Smooth muscle cell (in vitro differentiated cells): ENCODE data around the gene DNASE2B. TPM values are rescaled to one million over a fixed set of nuclear protein-coding genes. Genes with fewer than 3 reads are reported as not detected.

Source experiments
- DNase-seq: peaks from one replicate; lab custom pipeline; 2025; ENCODE audit not compliant: unreplicated experiment; lab: John Stamatoyannopoulos, UW
- H2AFZ ChIP-seq: fragments of 200-600 bp; sonication (generic); 2 replicates; pipeline ENCODE4 v1.6.0; 2016; ENCODE audit warnings: antibody characterized with exemption, low read depth, mild to moderate bottlenecking
- H3F3A ChIP-seq: fragments of 200-600 bp; sonication (generic); 2 replicates; pipeline ENCODE4 v1.6.0; 2017; ENCODE audit warnings: antibody characterized with exemption, low read depth
- H3K27ac ChIP-seq: fragments of 200-600 bp; sonication (generic); 2 replicates; pipeline ENCODE4 v1.5.1; 2016; ENCODE audit warnings: low read depth, mild to moderate bottlenecking
- H3K27me3 ChIP-seq: fragments of 200-600 bp; sonication (generic); 2 replicates; pipeline ENCODE4 v1.6.1; 2016; ENCODE audit warnings: low read depth, mild to moderate bottlenecking
- H3K36me3 ChIP-seq: fragments of 200-600 bp; sonication (generic); 2 replicates; pipeline ENCODE4 v1.5.1; 2016; ENCODE audit warnings: low read depth
- H3K4me1 ChIP-seq: fragments of 200-600 bp; sonication (generic); 2 replicates; pipeline ENCODE4 v1.5.1; 2016; ENCODE audit warnings: low read depth
- H3K4me2 ChIP-seq: fragments of 200-600 bp; sonication (generic); 2 replicates; pipeline ENCODE4 v1.6.0; 2016; ENCODE audit warnings: mild to moderate bottlenecking
- H3K4me3 ChIP-seq: fragments of 200-600 bp; sonication (generic); 2 replicates; pipeline ENCODE4 v1.5.1; 2016; ENCODE audit warnings: mild to moderate bottlenecking
- H3K79me2 ChIP-seq: fragments of 200-600 bp; sonication (generic); 2 replicates; pipeline ENCODE4 v1.6.0; 2016; ENCODE audit warnings: low read depth, mild to moderate bottlenecking
- H3K9ac ChIP-seq: fragments of 200-600 bp; sonication (generic); 2 replicates; pipeline ENCODE4 v1.6.0; 2016; ENCODE audit warnings: low read depth
- H3K9me3 ChIP-seq: fragments of 200-600 bp; sonication (generic); replicated peaks from 2 replicates; pipeline ENCODE4 v1.5.1; 2016; ENCODE audit warnings: low read depth
- H4K20me1 ChIP-seq: fragments of 200-600 bp; sonication (generic); 2 replicates; pipeline ENCODE4 v1.6.0; 2016; ENCODE audit warnings: low read depth
- CTCF ChIP-seq: fragments of 200-600 bp; sonication (generic); IDR thresholded peaks from 2 replicates; pipeline ENCODE4 v1.5.1; 2017; ENCODE audit warnings: borderline replicate concordance, mild to moderate bottlenecking, antibody characterized with exemption; ENCODE audit not compliant: insufficient read depth, poor library complexity, severe bottlenecking
- WGBS: methylation state at CpG from one replicate; pipeline ENCODE4 v1.1.7; 2016; ENCODE audit warnings: low lambda C conversion rate; 5-methylcytosine and 5-hydroxymethylcytosine counted together
- polyA plus RNA-seq: library from polyadenylated mRNA; unstranded; fragments of >200 nt; fragmentation: Nextera tagmentation; extraction: Ambion mirVana; gene quantifications from 2 replicates; pipeline ENCODE4 v1.2.1, GENCODE V29; 2016
- total RNA-seq: library from RNA; depleted of rRNA; stranded (reverse); fragments of >200 nt; gene quantifications from 2 replicates; pipeline ENCODE4 v1.2.3, GENCODE V29; 2014

The DNASE2B gene
- total and polyA plus RNA-seq, 2 experiments from 2014 or later: not detected

GRCh38 chr1:84363019-84363418 lies 35.3 kb upstream of the DNASE2B start:
- no peaks in the 10 kb centered on the region for H3K9me3 ChIP-seq
- no peak for DNase-seq
- no peaks in the 10 kb centered on the region for H4K20me1 ChIP-seq
- WGBS: 86% methylated on average over 5 of the region's 5 CpGs
- no peaks in the 10 kb centered on the region for H3K79me2 ChIP-seq
- peaks cover 3% of the 10 kb centered on the region for H3K4me1 ChIP-seq
- no peaks in the 10 kb centered on the region for H3K36me3 ChIP-seq
- H3K4me2 ChIP-seq: no peak overlapping the region
- H3F3A ChIP-seq: no peaks in the 10 kb centered on the region
- no peak overlapping the region for H3K4me3 ChIP-seq
- H2AFZ ChIP-seq: peak overlapping the region; percentile 3
- H3K27ac ChIP-seq: no peak overlapping the region
- no peaks in the 10 kb centered on the region for H3K27me3 ChIP-seq
- no peak for TF ChIP-seq CTCF
- H3K9ac ChIP-seq: no peak overlapping the region

GRCh38 chr1:84363622-84364021 lies 34.7 kb upstream of the DNASE2B start:
- Histone ChIP-seq H3F3A (no peaks in the 10 kb centered on the region), H3K9me3 (no peaks in the 10 kb centered on the region), H3K27ac (no peak overlapping the region), H3K4me1 (peaks cover 3% of the 10 kb centered on the region), H2AFZ (no peak overlapping the region), H3K9ac (no peak overlapping the region), H3K27me3 (no peaks in the 10 kb centered on the region), H4K20me1 (no peaks in the 10 kb centered on the region), H3K36me3 (no peaks in the 10 kb centered on the region), H3K4me2 (no peak overlapping the region), H3K4me3 (no peak overlapping the region), H3K79me2 (no peaks in the 10 kb centered on the region)
- DNase-seq: no peak
- WGBS: 93% methylated on average over 5 of the region's 5 CpGs
- TF ChIP-seq CTCF: no peak

- no peaks in the 10 kb centered on the region for H3F3A ChIP-seq
- WGBS: 33% methylated on average over 3 of the region's 3 CpGs
- no peaks in the 10 kb centered on the region for H4K20me1 ChIP-seq
- H3K9ac ChIP-seq: peak overlapping the region; percentile 29
- DNase-seq: no peak
- no peak overlapping the region for H3K4me3 ChIP-seq
- H3K4me1 ChIP-seq: peaks cover 3% of the 10 kb centered on the region
- H3K4me2 ChIP-seq: peak overlapping the region; percentile 49
- peak overlapping the region; percentile 83 for H3K27ac ChIP-seq
- no peaks in the 10 kb centered on the region for H3K9me3 ChIP-seq
- no peaks in the 10 kb centered on the region for H3K36me3 ChIP-seq
- H3K79me2 ChIP-seq: no peaks in the 10 kb centered on the region
- TF ChIP-seq CTCF: no peak
- H3K27me3 ChIP-seq: no peaks in the 10 kb centered on the region
- H2AFZ ChIP-seq: peak overlapping the region; percentile 0
Observed at GRCh38 chr1:84365225-84366221, 32.8 kb upstream of the DNASE2B start.
